Adipose tissue (tissue), 3 donors: Measurements from ENCODE around the gene HMGXB4. TPM values are rescaled to one million over a fixed set of nuclear protein-coding genes. Genes with fewer than 3 reads are reported as not detected.

Experiments
- H3K27ac ChIP-seq: one replicate; pipeline ENCODE4 v1.5.1; 2013; ENCODE audit warnings: low read depth, low read length
- WGBS, 3 donors: extraction: QIAGEN DNeasy Blood & Tissue Kit; methylation state at CpG; one replicate each; pipeline ENCODE4 v1.1.7; 2013; 5-methylcytosine and 5-hydroxymethylcytosine counted together
- polyA plus RNA-seq, 3 donors: library from polyadenylated mRNA; stranded (reverse); fragments of 200-250 nt; gene quantifications; one replicate each; pipeline ENCODE4 v1.2.3, GENCODE V29; 2013
- donor health status: healthy with polysubstance abuse.
- donor health status: Bipolar disorder and iron deficiency.
- donor health status: healthy.

Gene HMGXB4
- polyA plus RNA-seq, 3 donors, result 4.6 to 10.7 (median 10.1) TPM

DNA sequence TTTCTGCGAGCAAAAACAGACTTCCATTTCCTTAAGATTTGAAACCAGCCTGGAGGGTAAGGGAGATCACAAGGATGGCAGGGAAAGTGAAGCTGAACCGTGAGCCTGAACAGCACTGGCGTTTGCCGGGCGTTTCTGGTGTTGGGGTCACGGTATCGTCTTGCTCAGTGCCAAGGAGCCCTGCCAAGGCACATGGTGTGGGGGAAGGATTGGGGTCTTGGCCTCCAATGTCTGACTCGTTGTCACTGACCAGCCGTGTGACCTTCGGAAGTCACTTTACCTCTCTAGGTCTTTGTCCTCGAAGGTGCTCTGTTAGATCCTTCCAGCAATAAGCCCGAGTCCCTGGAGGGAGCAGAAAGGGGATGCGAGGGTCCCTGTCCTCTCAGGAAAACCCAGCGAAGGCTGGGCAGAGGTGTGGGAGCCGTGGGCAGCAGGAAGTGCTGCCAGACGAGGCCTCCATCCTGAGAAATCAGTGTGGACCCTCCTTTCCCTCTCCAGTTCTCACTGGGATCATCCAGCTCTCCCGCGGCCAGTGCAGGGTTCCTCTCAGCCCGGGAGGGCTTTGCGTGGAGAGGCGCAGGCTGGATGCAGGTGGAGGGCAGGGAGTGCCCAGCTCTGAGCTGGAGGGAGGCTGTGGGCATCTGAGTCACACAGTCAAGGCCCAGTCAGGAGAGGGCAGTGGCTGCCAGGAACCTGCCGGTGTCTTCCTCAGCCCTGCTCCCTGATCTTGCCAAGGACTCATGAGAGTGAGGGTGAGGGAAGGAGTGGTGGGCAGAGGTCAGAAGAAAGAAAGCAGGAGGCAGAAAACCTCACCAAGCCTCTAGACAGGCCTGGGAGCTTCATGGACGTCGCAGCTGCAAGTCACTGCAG, 61.3 kb downstream of the HMGXB4 start:
- H3K27ac ChIP-seq, result no peak overlapping the region
- 90 to 92% (median 91%) methylated on average over 24 of the region's 24 CpGs for WGBS, 3 donors

DNA sequence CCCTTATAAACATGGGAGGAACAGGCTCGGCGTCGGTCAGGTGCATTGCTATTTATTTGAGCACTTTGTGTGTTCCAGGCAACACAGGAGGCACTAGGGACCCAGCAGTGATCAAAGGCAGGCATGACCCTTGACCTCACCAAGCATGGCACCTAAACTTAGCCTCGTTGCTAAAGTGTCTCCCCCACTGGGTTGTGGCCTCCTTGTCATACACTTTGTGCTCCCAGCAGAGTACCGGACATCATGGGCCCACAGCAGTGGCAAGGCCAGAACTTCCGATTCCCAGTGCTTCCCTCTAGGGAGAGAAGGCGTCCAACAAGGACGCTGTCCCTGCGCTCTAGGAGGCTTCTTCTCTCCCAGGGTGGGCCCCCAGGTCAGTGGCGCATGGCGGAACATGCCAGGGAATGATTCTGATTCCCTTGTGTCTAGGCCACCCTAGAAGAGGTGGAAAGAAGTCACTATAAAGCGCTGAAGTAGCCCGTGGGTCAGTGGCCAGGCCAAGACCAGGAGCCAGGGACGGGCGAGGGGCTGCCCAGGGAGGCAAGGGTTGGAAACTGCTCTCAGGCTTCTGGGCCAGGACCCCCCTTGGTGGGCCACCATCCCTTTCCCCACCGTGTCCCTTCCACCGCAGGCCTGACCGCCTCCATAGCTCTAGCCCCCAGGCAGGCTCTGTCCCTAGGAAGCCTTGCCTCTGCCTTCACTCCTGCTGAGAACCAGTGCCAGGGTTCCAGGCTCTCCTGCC, 62.1 kb downstream of the HMGXB4 start:
- no peak overlapping the region for H3K27ac ChIP-seq
- WGBS, 3 donors, result 87 to 93% (median 93%) methylated on average over 18 of the region's 18 CpGs

DNA sequence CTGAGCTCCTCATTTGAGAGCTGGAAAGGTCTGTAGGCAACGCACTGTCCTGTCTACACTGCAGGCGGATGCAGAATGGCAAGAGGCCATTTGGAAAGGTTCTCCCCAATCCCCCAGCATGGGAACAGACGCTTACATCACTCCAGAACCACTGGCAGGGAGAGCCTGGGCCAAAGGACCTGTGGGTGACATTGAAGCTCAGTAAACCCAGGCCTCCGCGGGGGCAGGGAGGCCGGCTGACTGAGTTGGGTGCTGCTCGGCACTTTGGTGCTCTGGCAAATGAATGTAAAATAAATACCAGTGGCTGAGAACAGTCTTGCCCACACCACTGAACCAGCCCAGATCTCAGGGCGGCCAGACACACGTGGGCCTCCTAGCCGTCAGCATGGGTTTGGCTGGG, 64.8 kb downstream of the HMGXB4 start:
- no peak overlapping the region for H3K27ac ChIP-seq
- 83 to 92% (median 92%) methylated on average over 10 of the region's 10 CpGs for WGBS, 3 donors

DNA sequence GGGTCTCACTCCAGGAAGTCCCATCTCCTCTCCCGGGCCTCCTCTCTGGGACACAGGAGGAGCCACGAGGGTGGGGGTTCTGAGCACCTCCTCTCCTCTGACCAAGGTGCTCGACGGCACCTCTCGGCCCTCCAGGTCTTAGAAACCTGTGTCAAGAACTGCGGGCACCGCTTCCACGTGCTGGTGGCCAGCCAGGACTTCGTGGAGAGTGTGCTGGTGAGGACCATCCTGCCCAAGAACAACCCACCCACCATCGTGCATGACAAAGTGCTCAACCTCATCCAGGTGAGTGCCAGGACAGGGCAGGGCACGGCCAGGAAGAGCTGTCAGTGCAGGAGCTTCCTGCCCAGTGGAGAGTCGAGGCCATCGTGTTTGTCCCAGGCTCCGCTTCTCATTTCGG, 65.6 kb downstream of the HMGXB4 start:
- H3K27ac ChIP-seq, result no peak overlapping the region
- WGBS, 3 donors, result 88 to 92% (median 89%) methylated on average over 15 of the region's 15 CpGs

DNA sequence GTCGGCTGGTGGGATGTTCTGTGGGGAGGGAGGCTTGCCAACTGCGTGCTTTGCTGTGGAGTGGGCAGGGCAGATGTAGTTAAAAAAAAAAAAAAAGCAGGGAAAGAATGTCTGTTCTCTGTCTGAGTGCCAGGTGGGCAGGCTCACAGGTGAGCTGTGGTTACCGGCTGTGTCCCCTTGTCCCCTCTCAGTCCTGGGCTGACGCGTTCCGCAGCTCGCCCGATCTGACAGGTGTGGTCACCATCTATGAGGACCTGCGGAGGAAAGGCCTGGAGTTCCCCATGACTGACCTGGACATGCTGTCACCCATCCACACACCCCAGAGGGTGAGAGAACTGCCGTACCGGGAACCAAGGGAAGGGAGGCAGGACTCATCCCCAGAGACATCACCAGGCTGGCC, 66.0 kb downstream of the HMGXB4 start:
- H3K27ac ChIP-seq, result no peak overlapping the region
- WGBS, 3 donors, result 92 to 99% (median 96%) methylated on average over 11 of the region's 11 CpGs

DNA sequence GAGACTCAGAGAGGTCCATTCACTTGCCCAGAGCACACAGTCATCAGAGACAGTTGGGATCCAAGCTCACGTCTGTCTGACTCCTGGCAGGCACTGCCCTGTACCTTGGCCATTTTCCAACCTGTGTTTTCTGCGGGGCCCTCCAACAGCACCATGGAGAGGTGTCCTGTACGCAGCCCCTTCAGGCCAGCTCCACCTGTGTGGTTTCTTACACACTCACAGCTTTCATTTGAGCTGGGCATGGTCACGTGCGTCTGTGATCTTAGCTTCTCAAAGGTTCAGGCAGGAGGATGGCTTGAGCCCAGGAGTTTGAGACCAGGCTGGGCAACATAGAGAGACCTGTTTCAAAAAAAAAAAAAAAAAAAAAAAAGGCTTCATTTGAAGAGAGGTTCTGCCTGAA, 66.8 kb downstream of the HMGXB4 start:
- H3K27ac ChIP-seq, result no peak overlapping the region
- 80 to 86% (median 86%) methylated on average over 5 of the region's 5 CpGs for WGBS, 3 donors

DNA sequence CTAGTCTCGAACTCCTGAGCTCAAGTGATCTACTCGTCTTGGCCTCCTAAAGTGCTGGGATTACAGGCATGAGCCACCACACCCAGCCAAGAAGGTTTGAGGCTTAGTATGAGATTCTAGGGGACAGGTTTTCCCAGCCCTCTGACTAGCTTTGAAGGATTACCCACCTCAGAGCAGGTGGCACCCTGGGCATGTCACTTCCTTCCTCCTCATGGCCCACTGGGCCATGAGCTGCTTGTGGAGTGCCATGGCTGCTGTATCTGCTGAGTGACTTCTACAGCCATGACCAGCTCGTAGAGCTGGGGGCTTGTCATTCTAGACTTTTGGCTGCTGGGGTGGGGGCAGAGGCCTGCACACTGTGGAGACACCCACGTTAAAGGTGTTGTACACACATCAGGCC, 67.5 kb downstream of the HMGXB4 start:
- WGBS, 3 donors, result 89 to 90% (median 90%) methylated on average over 4 of the region's 4 CpGs
- no peak overlapping the region for H3K27ac ChIP-seq

DNA sequence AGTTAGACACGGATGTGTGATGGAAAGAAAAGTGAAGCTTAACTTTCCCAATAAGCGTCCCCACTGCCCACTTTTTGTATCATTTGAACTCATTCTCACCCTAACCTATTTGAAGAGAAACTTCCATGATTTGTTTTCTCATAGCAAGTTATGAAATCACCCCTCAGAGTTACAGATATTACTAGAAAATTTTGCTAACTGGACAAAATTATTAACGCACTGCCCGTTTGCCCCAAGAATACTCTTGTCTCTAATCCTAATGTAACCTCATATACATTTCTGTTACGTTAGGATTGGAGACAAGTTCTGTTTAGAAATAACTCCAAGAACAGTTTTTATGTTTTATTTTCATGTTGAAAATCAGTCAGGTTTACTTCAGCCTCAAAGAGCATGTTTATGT, 67.9 kb downstream of the HMGXB4 start:
- H3K27ac ChIP-seq, result no peak overlapping the region
- 90 to 92% (median 92%) methylated on average over 5 of the region's 5 CpGs for WGBS, 3 donors

DNA sequence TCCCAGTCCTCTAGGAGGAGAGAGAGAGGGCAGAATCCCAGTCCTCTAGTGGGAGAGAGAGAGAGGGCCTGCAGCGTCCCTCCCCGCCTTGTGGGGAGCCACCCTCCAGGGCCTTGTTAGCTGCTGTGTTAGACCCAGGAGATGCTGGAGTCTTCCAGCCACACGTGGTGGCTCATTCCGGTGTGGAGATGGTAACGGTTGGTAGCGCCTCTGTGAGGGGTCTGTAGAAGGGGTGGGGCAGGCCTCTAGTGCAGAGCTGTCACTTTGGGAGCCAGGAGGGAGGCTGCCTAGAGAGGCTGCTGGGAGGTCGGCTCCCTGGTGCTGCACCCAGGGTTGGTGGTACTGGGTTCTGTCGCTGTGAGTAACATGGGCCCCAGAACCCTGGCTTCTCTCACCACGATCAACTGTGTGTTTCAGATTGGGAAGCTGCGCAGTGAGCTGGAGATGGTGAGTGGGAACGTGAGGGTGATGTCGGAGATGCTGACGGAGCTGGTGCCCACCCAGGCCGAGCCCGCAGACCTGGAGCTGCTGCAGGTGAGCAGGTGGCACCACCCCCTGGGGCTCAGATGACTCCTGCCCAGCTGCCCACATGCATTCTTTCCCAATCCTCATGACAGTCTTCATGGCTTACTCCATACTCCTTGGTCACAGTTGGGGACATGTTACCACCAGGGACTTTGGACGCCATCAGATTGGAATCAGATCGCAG, 69.7 kb downstream of the HMGXB4 start:
- WGBS, 3 donors, result 94 to 96% (median 95%) methylated on average over 17 of the region's 17 CpGs
- H3K27ac ChIP-seq, result no peak overlapping the region

DNA sequence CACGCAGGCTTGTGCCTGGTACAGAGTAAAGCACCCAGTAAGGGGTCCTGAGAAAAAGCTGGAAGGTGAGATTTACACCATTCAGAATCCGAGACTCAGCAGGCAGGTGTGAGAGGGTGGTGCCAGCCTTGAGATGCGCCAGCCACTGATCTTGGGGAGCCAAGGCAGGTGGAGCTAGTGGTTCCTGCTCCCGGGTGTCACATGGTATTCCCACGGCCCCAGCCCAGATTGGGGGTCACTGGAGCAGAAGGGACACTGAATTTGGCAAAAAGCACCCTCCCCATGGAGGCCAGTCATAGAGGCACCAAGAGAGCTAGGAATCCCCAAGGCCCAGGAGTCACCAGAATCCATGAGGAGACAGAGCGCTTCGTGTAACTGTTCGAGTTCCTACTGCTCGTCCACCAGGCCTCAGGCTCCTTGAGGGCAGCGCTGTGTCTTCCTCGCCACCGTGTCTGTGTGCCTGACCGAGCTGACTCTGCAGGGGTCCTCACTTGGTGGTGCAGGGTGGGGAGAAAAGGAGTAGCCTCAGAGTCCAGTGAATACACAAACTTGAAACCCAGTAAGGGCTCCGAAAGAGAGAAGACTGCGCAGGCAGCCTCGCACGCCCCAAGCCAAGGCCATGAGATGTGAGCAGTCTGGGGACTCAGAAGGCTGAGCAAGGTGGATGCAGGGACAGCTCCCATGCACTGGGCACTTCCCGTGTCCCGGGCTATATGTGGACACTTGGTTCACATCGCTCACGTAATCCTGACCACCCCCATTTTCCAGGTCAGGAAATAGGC, 70.6 kb downstream of the HMGXB4 start:
- no peak overlapping the region for H3K27ac ChIP-seq
- 89% methylated on average over 21 of the region's 21 CpGs for whole genome bisulfite sequencing, 3 donors

DNA sequence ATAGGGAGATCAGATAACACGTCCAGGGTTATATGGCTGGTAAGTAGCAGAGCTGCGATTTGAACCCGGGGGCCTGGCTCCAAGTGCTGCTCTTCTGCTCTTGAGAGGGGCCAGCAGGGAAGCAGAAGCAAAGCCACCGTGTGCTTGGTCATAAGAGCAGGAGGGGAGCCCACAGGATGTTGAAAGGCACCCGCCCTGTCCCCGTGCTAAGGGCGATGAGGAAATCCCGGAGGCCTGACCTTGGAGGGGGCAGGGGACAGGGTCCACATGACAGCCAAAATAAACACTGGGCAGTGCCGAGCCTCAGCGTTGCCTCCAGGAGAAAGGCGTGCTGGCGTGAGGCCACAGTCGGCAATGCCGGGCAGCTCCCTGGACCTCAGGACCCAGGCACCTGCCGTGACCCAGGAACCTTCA, 71.2 kb downstream of the HMGXB4 start:
- no peak overlapping the region for H3K27ac ChIP-seq
- 35 to 70% (median 69%) methylated on average over 15 of the region's 15 CpGs for WGBS, 3 donors

DNA sequence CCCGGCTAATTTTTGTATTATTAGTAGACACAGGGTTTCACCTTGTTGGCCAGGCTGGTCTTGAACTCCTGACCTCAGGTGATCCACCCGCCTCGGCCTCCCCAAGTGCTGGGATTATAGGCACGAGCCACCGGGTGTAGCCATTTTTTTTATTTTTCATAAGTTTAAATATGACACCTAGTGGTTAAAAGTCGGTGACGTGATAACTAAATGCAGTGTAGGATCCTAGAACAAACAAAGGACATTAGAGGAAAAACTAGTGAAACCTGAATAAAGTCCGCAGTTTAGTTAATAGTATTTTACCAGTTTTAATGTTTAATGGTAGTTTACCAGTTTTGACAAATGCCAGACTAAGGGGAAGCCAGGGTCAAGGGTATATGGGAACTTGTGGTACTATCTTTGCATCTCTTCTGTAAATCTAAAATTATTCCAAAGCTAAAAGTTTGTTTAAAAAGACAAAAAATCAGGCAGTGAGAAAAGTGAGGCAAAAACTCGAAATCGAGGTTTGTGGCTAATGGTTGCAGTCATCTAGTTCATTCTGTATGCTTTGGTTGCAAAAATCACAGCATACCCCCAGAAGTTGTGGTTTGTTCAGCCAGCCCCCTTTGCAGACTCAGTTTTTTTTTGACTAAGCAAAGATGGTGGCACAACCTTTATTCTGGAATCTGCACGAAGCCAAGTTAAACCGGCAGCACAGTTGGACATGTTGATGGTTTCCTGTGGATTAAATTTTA, 72.0 kb downstream of the HMGXB4 start:
- 68 to 77% (median 73%) methylated on average over 12 of the region's 12 CpGs for WGBS, 3 donors
- H3K27ac ChIP-seq, result no peak overlapping the region

DNA sequence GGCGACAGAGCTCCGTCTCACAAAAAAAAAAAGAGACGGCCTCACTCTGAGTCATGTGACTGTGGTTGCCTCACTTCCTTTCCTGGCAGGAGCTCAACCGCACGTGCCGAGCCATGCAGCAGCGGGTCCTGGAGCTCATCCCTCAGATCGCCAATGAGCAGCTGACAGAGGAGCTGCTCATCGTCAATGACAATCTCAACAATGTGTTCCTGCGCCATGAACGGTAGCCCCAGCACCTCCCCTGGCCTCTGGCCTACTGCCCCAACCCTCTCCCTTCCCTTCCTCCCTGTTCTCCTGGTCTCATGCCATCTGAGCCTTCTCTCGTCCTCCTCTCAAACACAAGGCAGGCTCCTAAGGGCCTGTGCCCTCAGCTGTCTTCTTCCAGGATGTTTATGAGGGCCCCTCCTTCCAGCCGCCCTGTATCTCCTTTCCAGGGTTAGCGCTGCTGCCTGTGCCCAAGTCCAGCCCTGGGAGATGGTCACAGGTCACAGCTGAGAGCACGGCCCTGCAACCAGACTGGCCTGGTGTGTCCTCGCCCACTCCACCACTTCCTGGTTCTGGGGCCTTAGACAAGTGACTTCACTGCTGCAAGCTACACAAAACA, 73.1 kb downstream of the HMGXB4 start:
- H3K27ac ChIP-seq, result peak overlapping the region; percentile 10
- 20 to 74% (median 20%) methylated on average over 16 of the region's 16 CpGs for WGBS, 3 donors

DNA sequence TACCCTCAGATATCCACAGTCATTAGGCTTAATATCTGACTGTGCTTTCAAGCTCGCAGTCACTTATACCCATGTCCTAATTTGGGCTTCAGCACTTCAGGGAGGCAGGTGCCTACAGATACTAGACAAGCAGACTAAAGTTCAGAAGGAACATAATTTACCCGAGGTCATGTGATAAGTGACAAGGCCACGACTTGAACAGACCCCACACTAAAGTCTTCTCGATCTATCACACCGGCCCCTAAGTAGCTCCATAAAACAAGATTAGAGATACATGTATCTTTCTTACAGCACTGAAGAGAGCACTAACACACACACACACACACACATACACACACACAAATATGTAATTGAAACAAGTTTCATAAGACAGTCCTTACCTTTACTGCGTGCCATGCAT, 75.0 kb downstream of the HMGXB4 start:
- 83 to 87% (median 86%) methylated on average over 6 of the region's 6 CpGs for WGBS, 3 donors
- H3K27ac ChIP-seq, result no peak overlapping the region

DNA sequence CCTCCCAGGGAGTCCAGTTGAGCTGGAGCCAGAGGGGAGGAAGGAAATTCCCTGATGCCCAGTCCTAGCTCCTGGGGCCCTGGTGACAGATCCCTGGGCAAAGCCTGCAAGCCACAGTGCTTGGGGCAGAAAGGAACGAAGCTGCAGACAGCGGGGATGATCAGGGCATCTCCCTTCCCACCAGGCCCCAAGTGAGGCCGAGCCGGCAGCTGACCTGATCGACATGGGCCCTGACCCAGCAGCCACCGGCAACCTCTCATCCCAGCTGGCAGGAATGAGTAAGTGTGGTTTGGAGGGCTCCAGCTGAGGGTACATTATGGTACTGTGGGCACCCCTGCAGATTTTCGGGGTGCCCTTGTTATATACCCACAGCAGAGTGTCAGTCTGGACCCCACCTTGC, 75.9 kb downstream of the HMGXB4 start:
- H3K27ac ChIP-seq, result no peak overlapping the region
- WGBS, 3 donors, result 92 to 97% (median 93%) methylated on average over 7 of the region's 7 CpGs

DNA sequence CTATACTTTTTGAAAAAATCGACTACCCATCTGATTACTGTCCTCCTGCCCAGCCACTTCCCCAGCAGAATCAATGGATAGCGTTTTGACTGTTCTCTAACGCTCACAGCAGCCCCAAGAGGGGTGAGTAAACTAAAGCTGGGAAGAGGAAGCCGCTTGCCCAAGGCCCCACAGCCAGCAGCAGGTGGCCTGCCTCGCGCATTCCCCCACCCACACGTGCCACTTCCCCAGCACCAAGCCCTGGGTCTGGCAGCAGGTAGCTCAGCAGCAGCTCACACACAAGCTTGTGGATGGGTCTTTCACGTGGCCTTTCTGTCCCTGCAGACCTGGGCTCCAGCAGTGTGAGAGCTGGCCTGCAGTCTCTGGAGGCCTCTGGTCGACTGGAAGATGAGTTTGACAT, 76.7 kb downstream of the HMGXB4 start:
- 48 to 67% (median 54%) methylated on average over 9 of the region's 9 CpGs for WGBS, 3 donors

DNA sequence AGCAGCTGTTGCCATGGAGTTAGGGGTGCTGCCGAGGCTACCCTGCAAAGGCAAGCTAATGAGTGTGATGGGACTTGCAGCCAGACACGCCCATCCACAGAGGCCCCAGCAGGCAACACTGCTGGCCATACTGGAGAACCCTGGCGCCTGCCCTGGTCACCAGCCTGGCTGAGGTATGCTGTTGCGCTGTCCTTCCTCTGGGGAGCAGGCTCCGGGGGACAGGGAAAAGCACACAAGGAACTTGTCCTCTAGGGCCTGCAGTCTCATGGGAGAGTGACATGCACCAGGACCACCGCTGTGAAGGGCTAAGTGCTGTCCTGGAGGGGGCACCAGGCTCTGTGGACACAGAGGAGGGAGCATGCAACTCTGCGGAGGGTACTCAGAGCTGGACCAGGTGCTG, 78.2 kb downstream of the HMGXB4 start:
- no peak overlapping the region for H3K27ac ChIP-seq
- 84 to 90% (median 89%) methylated on average over 7 of the region's 7 CpGs for WGBS, 3 donors

More for the DNA sequence above, 76.7 kb downstream of the HMGXB4 start:
- no peak overlapping the region for H3K27ac ChIP-seq
